Measurements from ENCODE around the gene ADCY10. TPM values are rescaled to one million over a fixed set of nuclear protein-coding genes. Genes with fewer than 3 reads are reported as not detected.
A peak's percentile ranks its signal among the peaks of the same experiment; 100 is the strongest.

ADCY10 gene
- polyA plus RNA-seq (2013), result 1.3 TPM in 2 replicates

- Histone ChIP-seq H4K12ac (ENCODE audit: low read depth, low read length) (no peak within 1 kb of the TSS), H3K27ac (ENCODE audit: low read depth, low read length) (no peak within 1 kb of the TSS), H3K23ac (ENCODE audit: low read length) (no peak within 1 kb of the TSS), H2BK120ac (ENCODE audit: insufficient read depth, low read length, poor library complexity) (no peak within 1 kb of the TSS), H3K9me3 (ENCODE audit: insufficient read depth, low read depth, low read length) (peaks cover 2% of the 10 kb centered on the region), H3K14ac (ENCODE audit: low read length) (no peak within 1 kb of the TSS), H3K36me3 (ENCODE audit: control insufficient read depth in 1 of 2, insufficient read depth in 2 of 2, low read length in 2 of 2) (peaks cover 2 to 4% of the 10 kb centered on the region in 2 experiments), H3K18ac (ENCODE audit: low read length) (peak within 1 kb of the TSS; percentile 56), H2AFZ (ENCODE audit: insufficient read depth, low read length, poor library complexity) (no peak within 1 kb of the TSS), H3K79me1 (ENCODE audit: low read length) (no peaks in the 10 kb centered on the region), H3K4ac (ENCODE audit: low read depth, low read length) (peak within 1 kb of the TSS; percentile 81), H3K79me2 (ENCODE audit: control insufficient read depth, insufficient read depth, low read length, poor library complexity) (peaks cover 3% of the 10 kb centered on the region), H2BK5ac (ENCODE audit: low read depth, low read length, poor library complexity) (no peak within 1 kb of the TSS), H3K9ac (ENCODE audit: low read length) (no peak within 1 kb of the TSS), H3K4me1 (ENCODE audit: control insufficient read depth in 1 of 2, insufficient read depth in 2 of 2, low read length in 2 of 2) (peaks cover 3 to 6% of the 10 kb centered on the region in 2 experiments), H2BK12ac (ENCODE audit: low read length) (no peak within 1 kb of the TSS), H4K8ac (ENCODE audit: low read depth, low read length) (peak within 1 kb of the TSS; percentile 7), H2AK5ac (ENCODE audit: low read length) (no peak within 1 kb of the TSS), H3K27me3 (ENCODE audit: insufficient read depth, low read length) (no peaks in the 10 kb centered on the region), H3K4me3 (ENCODE audit: low read depth, low read length) (no peak within 1 kb of the TSS), H4K91ac (ENCODE audit: low read depth, low read length) (no peak within 1 kb of the TSS), H3K4me2 (ENCODE audit: low read length) (no peak within 1 kb of the TSS)
- WGBS (ENCODE audit: extremely low coverage, insufficient coverage, insufficient read length), result no CpG with 5 or more reads among the region's 9 CpGs
- no peak for DNase-seq
Observed at GRCh38 chr1:167913895-167914496, at the start of gene ADCY10. TSS of gene ADCY10 (minus strand) at chr1:167914134. CDS start at chr1:167905140, 8,994 bp downstream.

DNA sequence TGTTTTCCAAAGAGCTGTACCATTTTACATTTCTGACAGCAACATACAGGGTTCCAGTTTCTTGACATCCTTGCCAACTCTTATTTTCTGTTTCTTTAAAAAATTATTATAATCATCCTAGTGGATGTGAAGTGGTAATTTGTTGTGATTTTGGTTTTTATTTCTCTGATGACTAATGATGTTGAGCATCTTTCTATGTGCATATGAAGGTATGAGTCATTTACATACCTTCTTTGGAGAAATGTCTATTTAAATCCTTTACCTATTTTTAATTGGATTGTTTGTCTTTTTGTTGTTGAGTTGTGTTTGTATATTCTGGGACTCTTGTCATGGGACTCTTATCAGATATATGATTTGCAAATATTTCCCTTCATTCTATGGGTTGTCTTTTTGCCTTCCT is 43.8 kb upstream of the ADCY10 start:
- Histone ChIP-seq H3K4ac (ENCODE audit: low read depth, low read length) (no peak overlapping the region), H3K9me3 (ENCODE audit: insufficient read depth, low read depth, low read length) (no peaks in the 10 kb centered on the region), H3K4me3 (ENCODE audit: low read depth, low read length) (no peak overlapping the region), H3K79me2 (ENCODE audit: control insufficient read depth, insufficient read depth, low read length, poor library complexity) (peaks cover 6% of the 10 kb centered on the region), H3K79me1 (ENCODE audit: low read length) (no peaks in the 10 kb centered on the region), H3K23ac (ENCODE audit: low read length) (no peak overlapping the region), H2BK5ac (ENCODE audit: low read depth, low read length, poor library complexity) (no peak overlapping the region), H3K18ac (ENCODE audit: low read length) (no peak overlapping the region), H3K9ac (ENCODE audit: low read length) (no peak overlapping the region), H2AFZ (ENCODE audit: insufficient read depth, low read length, poor library complexity) (no peak overlapping the region), H4K12ac (ENCODE audit: low read depth, low read length) (no peak overlapping the region), H3K27ac (ENCODE audit: low read depth, low read length) (no peak overlapping the region), H3K36me3 (ENCODE audit: control insufficient read depth in 1 of 2, insufficient read depth in 2 of 2, low read length in 2 of 2) (peaks cover 14 to 15% of the 10 kb centered on the region in 2 experiments), H2BK12ac (ENCODE audit: low read length) (no peak overlapping the region), H2BK120ac (ENCODE audit: insufficient read depth, low read length, poor library complexity) (no peak overlapping the region), H3K4me2 (ENCODE audit: low read length) (no peak overlapping the region), H3K4me1 (ENCODE audit: control insufficient read depth in 1 of 2, insufficient read depth in 2 of 2, low read length in 2 of 2) (peaks cover 0 to 3% of the 10 kb centered on the region in 2 experiments), H4K8ac (ENCODE audit: low read depth, low read length) (no peak overlapping the region), H3K14ac (ENCODE audit: low read length) (no peak overlapping the region), H3K27me3 (ENCODE audit: insufficient read depth, low read length) (no peaks in the 10 kb centered on the region), H2AK5ac (ENCODE audit: low read length) (no peak overlapping the region), H4K91ac (ENCODE audit: low read depth, low read length) (no peak overlapping the region)
- DNase-seq, result no peak

GRCh38 chr1:167955915-167956314 is 42.0 kb upstream of the ADCY10 start:
- Histone ChIP-seq H3K9ac (ENCODE audit: low read length) (no peak overlapping the region), H3K79me2 (ENCODE audit: control insufficient read depth, insufficient read depth, low read length, poor library complexity) (peaks cover 5% of the 10 kb centered on the region), H4K91ac (ENCODE audit: low read depth, low read length) (no peak overlapping the region), H3K27me3 (ENCODE audit: insufficient read depth, low read length) (no peaks in the 10 kb centered on the region), H3K9me3 (ENCODE audit: insufficient read depth, low read depth, low read length) (no peaks in the 10 kb centered on the region), H3K79me1 (ENCODE audit: low read length) (no peaks in the 10 kb centered on the region), H4K8ac (ENCODE audit: low read depth, low read length) (no peak overlapping the region), H3K23ac (ENCODE audit: low read length) (no peak overlapping the region), H3K4me2 (ENCODE audit: low read length) (no peak overlapping the region), H2BK120ac (ENCODE audit: insufficient read depth, low read length, poor library complexity) (no peak overlapping the region), H3K4me3 (ENCODE audit: low read depth, low read length) (no peak overlapping the region), H2AK5ac (ENCODE audit: low read length) (no peak overlapping the region), H3K14ac (ENCODE audit: low read length) (no peak overlapping the region), H2AFZ (ENCODE audit: insufficient read depth, low read length, poor library complexity) (no peak overlapping the region), H2BK5ac (ENCODE audit: low read depth, low read length, poor library complexity) (no peak overlapping the region), H4K12ac (ENCODE audit: low read depth, low read length) (no peak overlapping the region), H2BK12ac (ENCODE audit: low read length) (no peak overlapping the region), H3K4ac (ENCODE audit: low read depth, low read length) (peak overlapping the region; percentile 84), H3K18ac (ENCODE audit: low read length) (no peak overlapping the region), H3K27ac (ENCODE audit: low read depth, low read length) (no peak overlapping the region), H3K4me1 (ENCODE audit: control insufficient read depth in 1 of 2, insufficient read depth in 2 of 2, low read length in 2 of 2) (peaks cover 0 to 2% of the 10 kb centered on the region in 2 experiments), H3K36me3 (ENCODE audit: control insufficient read depth in 1 of 2, insufficient read depth in 2 of 2, low read length in 2 of 2) (peaks cover 14 to 19% of the 10 kb centered on the region in 2 experiments)
- no peak for DNase-seq
- WGBS (ENCODE audit: extremely low coverage, insufficient coverage, insufficient read length), result no CpG with 5 or more reads among the region's 2 CpGs

- no peak for DNase-seq
- Histone ChIP-seq H3K27me3 (ENCODE audit: insufficient read depth, low read length) (no peaks in the 10 kb centered on the region), H2AFZ (ENCODE audit: insufficient read depth, low read length, poor library complexity) (no peak overlapping the region), H3K9ac (ENCODE audit: low read length) (no peak overlapping the region), H3K36me3 (ENCODE audit: control insufficient read depth in 1 of 2, insufficient read depth in 2 of 2, low read length in 2 of 2) (peaks cover 11 to 14% of the 10 kb centered on the region in 2 experiments), H4K8ac (ENCODE audit: low read depth, low read length) (no peak overlapping the region), H3K4me3 (ENCODE audit: low read depth, low read length) (no peak overlapping the region), H2AK5ac (ENCODE audit: low read length) (no peak overlapping the region), H3K9me3 (ENCODE audit: insufficient read depth, low read depth, low read length) (no peaks in the 10 kb centered on the region), H2BK12ac (ENCODE audit: low read length) (no peak overlapping the region), H3K4me2 (ENCODE audit: low read length) (no peak overlapping the region), H3K79me1 (ENCODE audit: low read length) (no peaks in the 10 kb centered on the region), H4K12ac (ENCODE audit: low read depth, low read length) (no peak overlapping the region), H2BK120ac (ENCODE audit: insufficient read depth, low read length, poor library complexity) (no peak overlapping the region), H3K23ac (ENCODE audit: low read length) (no peak overlapping the region), H4K91ac (ENCODE audit: low read depth, low read length) (no peak overlapping the region), H3K18ac (ENCODE audit: low read length) (no peak overlapping the region), H3K79me2 (ENCODE audit: control insufficient read depth, insufficient read depth, low read length, poor library complexity) (no peaks in the 10 kb centered on the region), H2BK5ac (ENCODE audit: low read depth, low read length, poor library complexity) (no peak overlapping the region), H3K4me1 (ENCODE audit: control insufficient read depth in 1 of 2, insufficient read depth in 2 of 2, low read length in 2 of 2) (no peaks in the 10 kb centered on the region), H3K14ac (ENCODE audit: low read length) (no peak overlapping the region), H3K27ac (ENCODE audit: low read depth, low read length) (no peak overlapping the region), H3K4ac (ENCODE audit: low read depth, low read length) (no peak overlapping the region)
- WGBS (ENCODE audit: extremely low coverage, insufficient coverage, insufficient read length), result no CpG with 5 or more reads among the region's 1 CpG
Observed at GRCh38 chr1:167950569-167950968, 36.6 kb upstream of the ADCY10 start.

Measured in trophoblast cell (in vitro differentiated cells and primary cell).